Vagina (tissue), 2 donors: Measurements from ENCODE around the gene PIK3R3. TPM values are rescaled to one million over a fixed set of nuclear protein-coding genes. Genes with fewer than 3 reads are reported as not detected.

Experiments used
- DNase-seq, 2 donors: peaks; one replicate each; pipeline ENCODE4 v3.0.0-alpha.2; 2017; ENCODE audit errors: extremely low spot score in 2 of 2
- H3K27ac ChIP-seq: fragments of 200-600 bp; sonication (generic); one replicate; pipeline ENCODE4 v1.5.1; 2019
- H3K27me3 ChIP-seq: fragments of 200-600 bp; sonication (generic); one replicate; pipeline ENCODE4 v1.5.1; 2019
- H3K36me3 ChIP-seq, 2 donors: fragments of 200-600 bp; sonication (generic); one replicate each; pipeline ENCODE4 v1.5.1; 2017 to 2019
- H3K4me1 ChIP-seq: fragments of 200-600 bp; sonication (generic); one replicate; pipeline ENCODE4 v1.5.1; 2019
- H3K4me3 ChIP-seq, 2 donors: fragments of 200-600 bp; sonication (generic); 1 replicate in 1 of 2; 2 replicates in 1 of 2; pipeline ENCODE4 v1.5.1; 2016 to 2019
- H3K9me3 ChIP-seq: fragments of 200-600 bp; sonication (generic); one replicate; pipeline ENCODE4 v1.5.1; 2019
- POLR2A ChIP-seq, 2 donors: fragments of 450-650 bp; IDR thresholded peaks; one replicate each; pipeline ENCODE4 v1.6.1; 2017; ENCODE audit warnings: antibody characterized with exemption in 2 of 2, mild to moderate bottlenecking in 2 of 2, moderate library complexity in 2 of 2
- POLR2AphosphoS5 ChIP-seq, 2 donors: sonication (generic); formaldehyde crosslinking; IDR thresholded peaks; one replicate each; pipeline ENCODE4 v1.9.0; 2017; ENCODE audit warnings: antibody characterized with exemption in 2 of 2, mild to moderate bottlenecking in 2 of 2, low read depth in 1 of 2; ENCODE audit not compliant: insufficient read depth in 1 of 2
- intact Hi-C: fragments of 100-400 bp; cut with DNase I; formaldehyde crosslinking; loops from one replicate; pipeline ENCODE4 v1.15.1; 2023
- total RNA-seq: library from RNA; depleted of rRNA; stranded (reverse); fragments of >200 nt; gene quantifications from one replicate; pipeline ENCODE4 v1.2.3, GENCODE V29; 2016
- TF ChIP-seq, protein P1 (sequence below), 3 experiments: fragments of 450-650 bp in 2 of 3; fragments of 200-600 bp in 1 of 3; sonication (generic) in 1 of 3; IDR thresholded peaks; one replicate each; pipeline ENCODE4 v1.5.1; 2017 to 2019; ENCODE audit warnings: antibody characterized with exemption in 3 of 3, mild to moderate bottlenecking in 2 of 3, moderate library complexity in 2 of 3

Gene PIK3R3
- total RNA-seq, 1 donor from 2014 or later: 27.0 TPM

DNA sequence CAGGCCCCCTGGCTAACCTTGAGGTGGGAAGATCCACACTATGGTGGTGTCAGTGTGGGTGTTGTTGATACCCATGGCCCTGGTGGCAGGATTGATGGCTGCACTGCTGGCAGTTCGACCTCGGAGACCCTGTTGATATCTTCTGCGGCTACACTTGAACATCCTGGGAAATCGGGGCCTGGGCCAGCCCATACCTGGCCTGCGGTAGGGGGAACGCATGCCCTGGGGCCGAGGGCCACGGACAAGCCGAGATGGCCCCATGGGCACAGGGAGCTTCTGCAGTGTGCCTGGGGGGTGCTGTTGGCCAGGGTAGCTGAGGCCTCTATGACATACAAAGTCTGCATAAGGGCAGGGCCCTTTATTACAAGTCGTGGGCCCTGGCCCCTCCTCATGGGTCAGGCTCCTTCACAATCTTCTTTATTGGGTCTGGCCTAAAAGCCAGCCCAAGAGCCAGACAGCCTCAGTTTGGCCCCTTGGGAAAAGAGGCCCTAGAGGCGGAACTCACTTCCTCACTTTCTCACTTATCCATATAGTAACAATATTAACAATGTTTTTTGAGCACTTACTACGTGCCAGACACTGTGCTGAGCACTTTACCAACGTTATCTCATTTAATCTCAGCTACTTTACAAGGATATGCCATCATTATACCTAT, 43.9 kb upstream of the PIK3R3 start, which contains the start of gene P3R3URF:
Gene P3R3URF, minus strand, starts transcription at position 278 of the 655 bp plus-strand sequence. Its CDS starts 17 bp downstream, at position 261.
- intact Hi-C loops: no loop called here

DNA sequence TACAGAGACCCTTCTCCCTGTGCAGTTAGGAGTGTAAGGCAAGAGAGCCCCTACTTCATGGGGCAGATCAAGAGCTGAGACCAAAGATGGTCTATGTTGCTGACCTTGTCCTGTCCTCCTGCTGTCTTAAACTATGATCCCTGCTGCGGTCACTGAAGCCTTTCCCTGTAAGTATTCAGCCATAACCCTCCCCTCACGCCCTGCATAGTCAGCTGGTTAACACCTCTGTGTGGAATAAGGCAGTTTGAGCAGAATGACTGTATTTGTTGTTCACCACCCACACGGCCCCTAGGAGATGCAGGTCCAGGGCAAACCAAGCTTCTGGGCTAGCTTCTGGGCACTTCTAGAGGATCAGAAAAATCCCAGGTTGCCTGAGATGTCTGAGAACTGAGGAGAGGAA, 42.8 kb upstream of the PIK3R3 start:
- Histone ChIP-seq H3K27me3 (no peaks in the 10 kb centered on the region), H3K9me3 (no peaks in the 10 kb centered on the region), H3K27ac (peak overlapping the region; percentile 73), H3K36me3 (no peaks in the 10 kb centered on the region), H3K4me1 (peaks cover 51% of the 10 kb centered on the region), H3K4me3 (no peak overlapping the region)
- no peak for DNase-seq
- no peak for TF ChIP-seq POLR2AphosphoS5 (IDR thresholded peaks at IDR 0.05; ENCODE audit: insufficient read depth in 1 of 2, low read depth in 1 of 2)
- TF ChIP-seq, protein P1, sequence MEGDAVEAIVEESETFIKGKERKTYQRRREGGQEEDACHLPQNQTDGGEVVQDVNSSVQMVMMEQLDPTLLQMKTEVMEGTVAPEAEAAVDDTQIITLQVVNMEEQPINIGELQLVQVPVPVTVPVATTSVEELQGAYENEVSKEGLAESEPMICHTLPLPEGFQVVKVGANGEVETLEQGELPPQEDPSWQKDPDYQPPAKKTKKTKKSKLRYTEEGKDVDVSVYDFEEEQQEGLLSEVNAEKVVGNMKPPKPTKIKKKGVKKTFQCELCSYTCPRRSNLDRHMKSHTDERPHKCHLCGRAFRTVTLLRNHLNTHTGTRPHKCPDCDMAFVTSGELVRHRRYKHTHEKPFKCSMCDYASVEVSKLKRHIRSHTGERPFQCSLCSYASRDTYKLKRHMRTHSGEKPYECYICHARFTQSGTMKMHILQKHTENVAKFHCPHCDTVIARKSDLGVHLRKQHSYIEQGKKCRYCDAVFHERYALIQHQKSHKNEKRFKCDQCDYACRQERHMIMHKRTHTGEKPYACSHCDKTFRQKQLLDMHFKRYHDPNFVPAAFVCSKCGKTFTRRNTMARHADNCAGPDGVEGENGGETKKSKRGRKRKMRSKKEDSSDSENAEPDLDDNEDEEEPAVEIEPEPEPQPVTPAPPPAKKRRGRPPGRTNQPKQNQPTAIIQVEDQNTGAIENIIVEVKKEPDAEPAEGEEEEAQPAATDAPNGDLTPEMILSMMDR (IDR thresholded peaks at IDR 0.05): no peak
- TF ChIP-seq POLR2A (IDR thresholded peaks at IDR 0.05): no peak
- intact Hi-C loops: loop anchor here (2.0 kb wide), 1 partner anchor 42 kb away; the partner anchor contains the start of gene PIK3R3

More for the DNA sequence above, 43.9 kb upstream of the PIK3R3 start, which contains the start of gene P3R3URF:
- H3K9me3 ChIP-seq: no peaks in the 10 kb centered on the region
- no peaks in the 10 kb centered on the region for H3K27me3 ChIP-seq
- H3K27ac ChIP-seq: peak within 1 kb of the TSS; percentile 73
- peaks cover 56% of the 10 kb centered on the region for H3K4me1 ChIP-seq
- TF ChIP-seq POLR2AphosphoS5 (IDR thresholded peaks at IDR 0.05; ENCODE audit: insufficient read depth in 1 of 2, low read depth in 1 of 2): no peak
- TF ChIP-seq POLR2A (IDR thresholded peaks at IDR 0.05): no peak
- TF ChIP-seq, protein P1 (IDR thresholded peaks at IDR 0.05): no peak
- H3K4me3 ChIP-seq: no peak within 1 kb of the TSS
- H3K36me3 ChIP-seq: no peaks in the 10 kb centered on the region
- DNase-seq: no peak

DNA sequence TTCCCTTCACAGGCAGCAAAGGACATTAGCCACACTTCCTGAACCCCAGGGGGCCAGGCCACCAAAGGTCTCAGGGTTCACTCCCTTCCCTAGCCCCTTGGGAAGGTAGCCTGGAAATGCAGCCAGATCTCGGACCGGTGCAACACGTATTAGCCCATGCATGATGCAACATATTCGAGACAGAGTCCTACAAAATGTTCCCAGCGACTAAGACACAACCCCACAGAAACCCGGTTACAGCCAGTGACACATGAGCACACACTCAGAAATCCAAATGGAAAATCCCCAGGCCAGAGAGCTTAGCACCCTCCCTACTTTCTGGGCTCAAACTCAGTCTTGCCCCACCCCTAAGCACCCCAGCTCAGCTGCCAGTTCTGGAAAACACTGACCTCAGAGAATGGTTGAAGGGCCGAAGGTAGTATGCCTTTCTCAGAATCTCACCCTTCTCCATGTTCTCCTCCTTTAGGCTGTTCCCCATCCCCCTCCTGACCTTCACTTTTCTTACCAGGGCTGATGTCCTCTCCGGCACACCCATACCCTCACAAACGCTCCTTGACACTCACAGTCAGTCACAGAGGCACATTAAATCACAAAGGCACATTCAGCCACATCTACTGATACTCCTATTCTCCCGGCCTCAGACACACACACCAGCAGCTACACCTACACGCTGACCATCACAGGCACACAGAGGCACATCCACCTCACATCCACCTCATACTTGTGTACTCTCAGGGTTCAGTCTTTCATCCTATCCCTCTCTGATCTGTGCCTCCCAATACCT, 42.2 kb upstream of the PIK3R3 start, which contains the start of gene TSPAN1:
Gene TSPAN1, plus strand, starts transcription at position 640 of the 784 bp plus-strand sequence. CDS start 6,021 bp downstream, outside the sequence.
- DNase-seq: no peak
- H3K9me3 ChIP-seq: no peaks in the 10 kb centered on the region
- TF ChIP-seq POLR2A (IDR thresholded peaks at IDR 0.05) (no peak), POLR2AphosphoS5 (IDR thresholded peaks at IDR 0.05; ENCODE audit: insufficient read depth in 1 of 2, low read depth in 1 of 2) (peak in 1 of 2 donors; percentile 75)
- TF ChIP-seq, protein P1 (IDR thresholded peaks at IDR 0.05): no peak
- H3K4me3 ChIP-seq: no peak within 1 kb of the TSS
- no peaks in the 10 kb centered on the region for H3K27me3 ChIP-seq
- H3K4me1 ChIP-seq: peaks cover 47% of the 10 kb centered on the region
- intact Hi-C loops: loop anchor here (2.0 kb wide), 1 partner anchor 42 kb away; the partner anchor contains the start of gene PIK3R3
- no peaks in the 10 kb centered on the region for H3K36me3 ChIP-seq
- peak within 1 kb of the TSS; percentile 73 for H3K27ac ChIP-seq

DNA sequence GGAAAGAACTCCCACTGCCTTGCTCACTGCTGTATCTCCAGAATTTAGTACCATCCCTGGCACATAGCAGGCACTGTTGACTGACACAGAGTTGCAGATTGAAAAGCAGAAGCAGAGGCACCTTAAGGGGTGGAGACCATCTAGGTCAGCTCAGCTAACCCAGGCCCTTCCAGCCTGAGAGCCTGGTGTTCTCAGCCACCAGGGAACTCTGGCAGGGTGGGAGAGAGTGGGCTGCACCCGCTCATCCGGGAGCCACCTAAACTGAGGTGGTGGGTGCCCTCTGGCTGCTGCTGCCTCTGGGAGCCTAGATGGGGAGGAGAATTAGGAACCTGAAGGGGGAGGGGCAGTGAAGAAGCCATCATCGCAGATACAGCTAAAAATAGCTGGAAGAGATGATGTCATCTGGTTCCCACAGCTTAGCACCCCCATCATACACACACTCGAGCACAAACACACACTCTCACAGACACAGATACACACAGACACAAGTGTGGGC, 41.0 kb upstream of the PIK3R3 start:
- TF ChIP-seq, protein P1 (IDR thresholded peaks at IDR 0.05): no peak
- TF ChIP-seq POLR2AphosphoS5 (IDR thresholded peaks at IDR 0.05; ENCODE audit: insufficient read depth in 1 of 2, low read depth in 1 of 2) (no peak), POLR2A (IDR thresholded peaks at IDR 0.05) (no peak)
- H3K4me1 ChIP-seq: peaks cover 47% of the 10 kb centered on the region
- intact Hi-C loops: no loop called here

More for the DNA sequence above, 41.0 kb upstream of the PIK3R3 start:
- no peaks in the 10 kb centered on the region for H3K36me3 ChIP-seq
- H3K4me3 ChIP-seq: no peak overlapping the region
- H3K27me3 ChIP-seq: no peaks in the 10 kb centered on the region
- H3K27ac ChIP-seq: peak overlapping the region; percentile 73
- no peak for DNase-seq
- no peaks in the 10 kb centered on the region for H3K9me3 ChIP-seq
